ENCODE data around the gene ASPDH. TPM values are rescaled to one million over a fixed set of nuclear protein-coding genes. Genes with fewer than 3 reads are reported as not detected.

ASPDH gene
- total RNA-seq, 3 donors from 2014 or later, result not detected

- no peak overlapping the region for H3K4me3 ChIP-seq
- H3K4me1 ChIP-seq (ENCODE audit: low read depth), result no peaks in the 10 kb centered on the region
- DNase-seq (no peak), ATAC-seq (no peak)
- no peak for TF ChIP-seq CTCF (IDR thresholded peaks at IDR 0.05)
- no peaks in the 10 kb centered on the region for H3K36me3 ChIP-seq (ENCODE audit: low read depth)
- intact Hi-C loops (cut with DNase I, micrococcal nuclease), result no loop called here
- H3K9me3 ChIP-seq, result no peaks in the 10 kb centered on the region
Measured at GRCh38 chr19:50495020-50495531, 18.6 kb downstream of the ASPDH start.

- Histone ChIP-seq H3K4me1 (ENCODE audit: low read depth) (no peaks in the 10 kb centered on the region), H3K9me3 (no peaks in the 10 kb centered on the region), H3K4me3 (no peak overlapping the region), H3K36me3 (ENCODE audit: low read depth) (no peaks in the 10 kb centered on the region)
- TF ChIP-seq CTCF (IDR thresholded peaks at IDR 0.05), result no peak
- intact Hi-C loops (cut with DNase I, micrococcal nuclease), result no loop called here
- DNase-seq (peak in 1 of 3 donors; percentile 1), ATAC-seq (no peak)
Measured at GRCh38 chr19:50494186-50495019, 19.3 kb downstream of the ASPDH start.

GRCh38 chr19:50493171-50493570 lies 20.5 kb downstream of the ASPDH start:
- Histone ChIP-seq H3K36me3 (ENCODE audit: low read depth) (no peaks in the 10 kb centered on the region), H3K4me3 (no peak overlapping the region), H3K9me3 (no peaks in the 10 kb centered on the region), H3K4me1 (ENCODE audit: low read depth) (no peaks in the 10 kb centered on the region)
- no peak for TF ChIP-seq CTCF (IDR thresholded peaks at IDR 0.05)
- intact Hi-C loops (cut with DNase I, micrococcal nuclease), result no loop called here
- no peak for ATAC-seq
- peak in 1 of 3 donors; percentile 1 for DNase-seq

GRCh38 chr19:50492303-50493052 lies 21.2 kb downstream of the ASPDH start:
- intact Hi-C loops (cut with DNase I, micrococcal nuclease), result no loop called here
- no peaks in the 10 kb centered on the region for H3K4me1 ChIP-seq (ENCODE audit: low read depth)
- no peak overlapping the region for H3K4me3 ChIP-seq
- no peaks in the 10 kb centered on the region for H3K9me3 ChIP-seq
- DNase-seq, result peak in 1 of 3 donors; percentile 33
- no peaks in the 10 kb centered on the region for H3K36me3 ChIP-seq (ENCODE audit: low read depth)
- no peak for TF ChIP-seq CTCF (IDR thresholded peaks at IDR 0.05)
- peak; percentile 67 for ATAC-seq

- Histone ChIP-seq H3K9me3 (no peaks in the 10 kb centered on the region), H3K36me3 (ENCODE audit: low read depth) (no peaks in the 10 kb centered on the region), H3K4me3 (no peak overlapping the region), H3K4me1 (ENCODE audit: low read depth) (no peaks in the 10 kb centered on the region)
- no peak for TF ChIP-seq CTCF (IDR thresholded peaks at IDR 0.05)
- no peak for ATAC-seq
- intact Hi-C loops (cut with DNase I, micrococcal nuclease), result no loop called here
- no peak for DNase-seq
Measured at GRCh38 chr19:50490991-50491472, 22.7 kb downstream of the ASPDH start.
